Esophagus (tissue), 2 donors: ENCODE data around the gene ABHD4. TPM values are rescaled to one million over a fixed set of nuclear protein-coding genes. Genes with fewer than 3 reads are reported as not detected.
"Not testable (repeated sequence)": the region's sequence is repeated elsewhere in the genome, so short reads cannot be mapped to it uniquely, and the experiment has no call there.

Experiments used
- H3K27ac ChIP-seq, 2 donors: one replicate each; pipeline ENCODE4 v1.5.1; 2013; ENCODE audit warnings: low read depth in 2 of 2, mild to moderate bottlenecking in 2 of 2, inconsistent platforms in 1 of 2, low read length in 1 of 2, moderate library complexity in 1 of 2
- H3K27me3 ChIP-seq, 2 donors: one replicate each; pipeline ENCODE4 v1.6.1; 2013; ENCODE audit warnings: low read length in 2 of 2, control low read depth in 1 of 2, mild to moderate bottlenecking in 1 of 2; ENCODE audit not compliant: insufficient read depth in 2 of 2, control insufficient read depth in 1 of 2
- H3K36me3 ChIP-seq, 2 donors: one replicate each; pipeline ENCODE4 v1.6.1; 2013; ENCODE audit warnings: low read length in 1 of 2; ENCODE audit not compliant: control insufficient read depth in 2 of 2, insufficient read depth in 2 of 2
- H3K4me1 ChIP-seq, 2 donors: one replicate each; pipeline ENCODE4 v1.6.1; 2013; ENCODE audit warnings: low read length in 1 of 2; ENCODE audit not compliant: control insufficient read depth in 2 of 2, insufficient read depth in 2 of 2
- H3K4me3 ChIP-seq, 2 donors: one replicate each; pipeline ENCODE4 v1.5.1; 2013; ENCODE audit warnings: low read length in 2 of 2, mild to moderate bottlenecking in 2 of 2, low read depth in 1 of 2, moderate library complexity in 1 of 2
- H3K9me3 ChIP-seq, 2 donors: one replicate each; pipeline ENCODE4 v1.6.1; 2013; ENCODE audit warnings: mild to moderate bottlenecking in 2 of 2, low read depth in 1 of 2, low read length in 1 of 2, moderate library complexity in 1 of 2; ENCODE audit not compliant: control insufficient read depth in 2 of 2, insufficient read depth in 1 of 2
- WGBS, 2 donors: extraction: QIAGEN DNeasy Blood & Tissue Kit; methylation state at CpG; one replicate each; pipeline ENCODE4 v1.1.7; 2013; 5-methylcytosine and 5-hydroxymethylcytosine counted together
- polyA plus RNA-seq, 2 donors: library from polyadenylated mRNA; stranded (reverse); fragments of 200-250 nt; gene quantifications; one replicate each; pipeline ENCODE4 v1.2.3, GENCODE V29; 2013
- donor health status: healthy with polysubstance abuse.
- donor health status: Bipolar disorder and iron deficiency.

ABHD4 gene
- polyA plus RNA-seq, 2 donors, result 22.8 to 29.5 TPM

DNA sequence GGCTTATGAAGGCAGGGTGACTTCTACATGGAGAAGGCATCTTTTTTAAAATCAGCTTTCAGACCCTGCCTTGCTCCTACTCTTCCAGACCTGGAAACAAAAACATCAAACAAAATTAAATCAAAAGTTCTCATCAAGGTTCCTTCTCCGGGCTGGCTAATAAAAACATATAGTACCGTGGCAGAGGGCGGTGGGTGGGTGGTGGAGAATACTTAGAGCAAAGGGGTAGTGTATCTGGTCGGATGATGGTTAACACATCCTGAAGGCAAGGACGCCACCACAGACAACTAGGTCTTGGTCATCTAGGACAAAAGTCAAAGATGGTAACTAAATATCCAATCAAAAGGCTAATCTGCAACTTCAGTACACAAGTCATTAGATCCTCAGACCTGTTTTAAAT is 10.9 kb upstream of the ABHD4 start:
- Histone ChIP-seq H3K4me3 (no peak overlapping the region), H3K4me1 (no peaks in the 10 kb centered on the region)

GRCh38 chr14:22587677-22588422 is 10.2 kb upstream of the ABHD4 start:
- H3K27ac ChIP-seq, H3K9me3 ChIP-seq, H3K36me3 ChIP-seq, H3K27me3 ChIP-seq, H3K4me1 ChIP-seq: not testable (repeated sequence)
- peak overlapping the region in 1 of 2 donors; percentile 76 for H3K4me3 ChIP-seq
- WGBS, 2 donors, result 61 to 71% methylated on average over 10 of the region's 10 CpGs

More for the DNA sequence above, 10.9 kb upstream of the ABHD4 start:
- no peaks in the 10 kb centered on the region for H3K27me3 ChIP-seq
- WGBS, 2 donors, result 89 to 93% methylated on average over 5 of the region's 5 CpGs
- no peaks in the 10 kb centered on the region for H3K9me3 ChIP-seq
- H3K27ac ChIP-seq, result no peak overlapping the region
- H3K36me3 ChIP-seq, result peaks cover 0 to 3% of the 10 kb centered on the region in 2 donors

DNA sequence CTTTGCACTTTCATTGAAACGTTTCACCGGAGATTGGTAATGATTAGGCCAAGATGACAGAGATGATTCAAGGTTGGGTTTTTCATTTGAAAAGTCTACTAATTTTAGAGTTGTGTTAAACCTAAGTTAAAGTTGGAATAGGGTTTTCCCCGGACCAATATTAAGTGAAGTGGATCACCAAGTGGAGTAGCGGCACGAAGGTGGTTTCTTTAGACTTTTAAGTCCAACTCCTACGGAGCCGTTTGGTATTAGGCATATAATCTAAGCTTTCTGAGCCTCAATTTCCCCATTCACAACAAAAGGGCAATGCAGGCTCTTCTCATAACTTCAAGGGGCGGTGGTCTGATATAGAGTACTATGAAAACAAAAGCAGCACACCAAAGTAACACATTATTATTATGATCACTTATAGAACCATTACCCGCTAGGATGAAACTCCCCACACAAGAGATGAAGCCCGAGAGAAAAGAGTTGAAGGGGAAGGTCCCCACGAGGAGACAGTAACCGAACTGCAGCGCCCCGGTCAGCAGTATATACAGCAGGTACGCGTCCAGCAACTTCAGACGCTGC is 9.5 kb upstream of the ABHD4 start:
- Histone ChIP-seq H3K27ac (peak overlapping the region; percentile 95 to 96), H3K4me3 (peak overlapping the region; percentile 76 to 84), H3K4me1 (no peaks in the 10 kb centered on the region), H3K36me3 (peaks cover 0 to 3% of the 10 kb centered on the region in 2 donors), H3K9me3 (no peaks in the 10 kb centered on the region), H3K27me3 (no peaks in the 10 kb centered on the region)
- WGBS, 2 donors, result 1% methylated on average over 17 of the region's 17 CpGs

DNA sequence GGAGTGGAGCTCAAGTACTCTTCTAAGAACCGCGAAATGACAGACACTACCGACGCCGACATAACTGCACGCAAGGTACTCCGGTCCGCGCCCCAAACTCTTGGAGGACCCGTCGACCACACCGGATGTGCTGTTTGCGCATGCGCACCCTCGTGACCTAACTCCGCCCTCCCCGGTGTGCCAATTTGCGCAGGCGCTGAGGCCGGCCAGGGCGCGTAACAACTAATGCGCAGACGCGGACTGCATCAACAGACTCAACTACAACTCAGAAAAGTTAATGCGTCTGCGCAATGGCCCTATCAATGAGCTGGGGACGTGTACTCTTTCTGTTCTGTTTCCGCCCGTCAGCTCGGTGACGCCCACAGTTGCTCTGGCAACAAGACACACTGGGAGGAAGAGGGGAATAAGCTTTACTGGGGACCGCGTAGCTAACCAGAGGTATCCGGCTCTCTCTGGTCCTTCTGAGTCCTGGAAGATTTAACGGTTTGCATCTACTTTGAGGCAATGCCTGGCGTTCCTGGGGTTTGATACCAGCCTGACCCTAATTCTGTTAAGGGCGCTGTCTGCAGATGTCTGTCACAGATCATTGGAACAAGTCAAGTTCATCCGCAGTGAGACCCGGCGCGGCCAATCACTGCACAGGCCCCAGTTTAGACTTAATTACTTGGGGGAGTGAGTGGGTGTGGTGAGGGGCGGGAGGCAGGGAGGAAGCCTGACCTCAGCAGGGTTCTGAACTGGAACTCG is 8.8 kb upstream of the ABHD4 start, which contains the start of gene DAD1:
Gene DAD1 (minus strand): TSS at position 129 of the 744 bp plus-strand sequence. CDS start 67 bp downstream, at position 62.
- H3K27me3 ChIP-seq, result no peaks in the 10 kb centered on the region
- H3K36me3 ChIP-seq, result no peaks in the 10 kb centered on the region
- peak within 1 kb of the TSS; percentile 98 for H3K27ac ChIP-seq
- WGBS, 2 donors, result 0% methylated on average over 44 of the region's 44 CpGs
- no peaks in the 10 kb centered on the region for H3K9me3 ChIP-seq
- peak within 1 kb of the TSS; percentile 76 to 84 for H3K4me3 ChIP-seq
- no peaks in the 10 kb centered on the region for H3K4me1 ChIP-seq

DNA sequence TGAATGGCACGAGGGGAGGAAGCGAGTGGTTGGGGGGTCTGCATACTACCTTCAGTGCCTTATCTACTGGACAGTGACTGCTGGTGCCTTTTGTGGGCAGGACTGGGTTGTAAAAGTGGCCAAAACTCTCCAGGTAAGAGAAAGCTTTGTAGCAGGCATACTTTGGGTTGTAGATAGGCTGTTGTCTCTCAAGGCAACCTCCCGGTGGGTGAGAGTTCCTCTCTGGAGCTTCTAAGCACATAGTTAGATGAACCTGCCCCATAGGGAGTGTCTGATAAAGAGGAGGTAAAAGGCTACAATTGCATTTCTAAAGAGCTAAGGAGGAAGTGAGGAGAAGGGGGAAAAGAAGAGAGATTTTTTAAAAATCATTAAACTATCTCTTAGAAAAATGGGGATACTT is 4.9 kb upstream of the ABHD4 start:
- Histone ChIP-seq H3K27ac (no peak overlapping the region), H3K4me1 (peaks cover 0 to 2% of the 10 kb centered on the region in 2 donors), H3K36me3 (no peaks in the 10 kb centered on the region), H3K27me3 (no peaks in the 10 kb centered on the region), H3K9me3 (no peaks in the 10 kb centered on the region), H3K4me3 (no peak overlapping the region)
- WGBS, 2 donors, result 60 to 62% methylated on average over 3 of the region's 3 CpGs

- WGBS, 2 donors, result 83 to 86% methylated on average over 2 of the region's 2 CpGs
- H3K27me3 ChIP-seq, result no peaks in the 10 kb centered on the region
- peaks cover 0 to 2% of the 10 kb centered on the region in 2 donors for H3K4me1 ChIP-seq
- H3K36me3 ChIP-seq, result no peaks in the 10 kb centered on the region
- no peak overlapping the region for H3K4me3 ChIP-seq
- no peak overlapping the region for H3K27ac ChIP-seq
- no peaks in the 10 kb centered on the region for H3K9me3 ChIP-seq
Measured at GRCh38 chr14:22593601-22594000, 4.5 kb upstream of the ABHD4 start.

DNA sequence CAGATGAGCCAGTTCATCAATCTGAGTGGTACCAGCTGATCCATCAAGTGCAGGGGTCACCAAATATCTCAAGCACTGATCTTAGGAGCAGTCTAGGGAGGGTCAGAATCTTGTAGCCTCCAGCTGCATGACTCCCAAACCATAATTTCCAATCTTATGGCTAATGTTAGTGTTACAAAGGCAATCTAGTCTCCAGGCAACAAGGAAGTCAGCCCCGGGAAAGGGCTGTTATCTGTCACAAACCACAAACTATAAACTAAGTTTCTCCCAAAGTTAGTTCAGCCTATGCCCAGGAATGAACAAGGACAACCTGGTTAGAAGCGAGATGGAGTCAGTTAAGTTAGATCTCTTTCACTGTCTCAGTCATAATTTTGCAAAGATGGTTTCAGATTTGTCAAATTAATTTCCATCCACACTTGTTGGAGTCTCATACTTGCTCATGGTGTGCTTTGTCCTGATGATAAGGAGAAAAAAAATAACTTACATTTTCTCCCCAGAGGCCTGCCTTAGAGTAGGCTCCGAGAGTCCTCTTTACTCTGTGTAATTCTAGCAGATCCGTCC is 3.9 kb upstream of the ABHD4 start:
- Histone ChIP-seq H3K4me3 (no peak overlapping the region), H3K4me1 (peaks cover under 1 to 2% of the 10 kb centered on the region in 2 donors), H3K36me3 (no peaks in the 10 kb centered on the region), H3K27me3 (no peaks in the 10 kb centered on the region), H3K27ac (no peak overlapping the region), H3K9me3 (no peaks in the 10 kb centered on the region)
- WGBS, 2 donors, result 55 to 62% methylated on average over 4 of the region's 4 CpGs

DNA sequence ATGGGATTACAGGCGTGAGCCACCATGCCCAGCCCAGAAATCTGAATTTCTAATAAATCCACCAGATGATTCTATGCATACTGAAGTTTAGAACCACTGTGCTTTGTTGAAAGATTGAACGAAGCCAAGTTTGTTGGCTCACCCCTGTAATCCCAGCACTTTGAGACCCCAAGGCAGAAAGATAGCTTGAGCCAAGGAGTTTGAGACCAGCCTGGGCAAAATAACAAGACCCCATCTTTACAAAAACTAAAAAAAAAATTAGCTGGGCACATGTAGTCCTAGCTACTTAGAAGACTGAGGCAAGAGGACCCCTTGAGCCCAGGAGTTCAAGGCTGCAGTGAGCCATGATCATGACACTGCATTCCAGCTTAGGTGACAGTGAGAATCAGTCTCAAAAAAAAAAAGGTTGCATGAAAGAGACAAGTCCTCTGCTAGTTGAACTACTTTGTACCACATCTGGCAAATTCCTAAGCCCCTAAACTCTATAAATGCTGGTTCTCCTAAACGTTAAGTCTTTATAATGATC is 1.7 kb upstream of the ABHD4 start:
- Histone ChIP-seq H3K4me1 (peaks cover 2 to 6% of the 10 kb centered on the region in 2 donors), H3K9me3 (no peaks in the 10 kb centered on the region), H3K4me3 (no peak overlapping the region), H3K27ac (no peak overlapping the region), H3K36me3 (peaks cover 0 to under 1% of the 10 kb centered on the region in 2 donors), H3K27me3 (no peaks in the 10 kb centered on the region)
- 82 to 84% methylated on average over 3 of the region's 3 CpGs for WGBS, 2 donors

- Histone ChIP-seq H3K4me1 (peaks cover 2 to 10% of the 10 kb centered on the region in 2 donors), H3K4me3 (no peak overlapping the region), H3K9me3 (no peaks in the 10 kb centered on the region), H3K27ac (no peak overlapping the region), H3K36me3 (peaks cover 6 to 9% of the 10 kb centered on the region in 2 donors), H3K27me3 (no peaks in the 10 kb centered on the region)
- 82 to 86% methylated on average over 6 of the region's 6 CpGs for WGBS, 2 donors
Measured at GRCh38 chr14:22597265-22597664, 835 bp upstream of the ABHD4 start.
